HCT116 (cell line): ENCODE data around the gene PLPP2. TPM values are rescaled to one million over a fixed set of nuclear protein-coding genes. Genes with fewer than 3 reads are reported as not detected.

ENCODE experiments used
- ATAC-seq: fragments of 200-7000 bp; cut with Tn5 transposase; 2 replicates; pipeline ENCODE4 v1.9.1; 2020; ENCODE audit warnings: mild to moderate bottlenecking, moderate library complexity
- BruUV-seq: library from RNA; stranded (reverse); fragments of 400-500 nt; replicated peaks from 2 replicates; lab custom pipeline; 2021; lab: Mats Ljungman, UMichigan
- CTCF ChIA-PET: fragments of 300-600 bp; sonication (Branson Sonifier 250); formaldehyde crosslinking; loops from one replicate; lab custom pipeline; 2021; ENCODE audit warnings: antibody characterized with exemption; lab: Charles Lee
- POLR2A ChIA-PET: fragments of 300-600, 350-600 bp; sonication (Branson Sonifier 250); formaldehyde crosslinking; loops from one replicate; lab custom pipeline; 2021; ENCODE audit warnings: antibody characterized with exemption; lab: Charles Lee
- RAD21 ChIA-PET, 2 experiments: fragments of 300-600 bp; sonication (Branson Sonifier 250); formaldehyde crosslinking; loops; one replicate each; lab custom pipeline; 2023; ENCODE audit warnings: low total read pairs in 2 of 2; ENCODE audit not compliant: uncharacterized antibody in 2 of 2, unreplicated experiment in 2 of 2, low non-redundant PET in 1 of 2; lab: Charles Lee
- DNase-seq: peaks from one replicate; pipeline ENCODE4 v3.0.0-alpha.2; 2010; ENCODE audit warnings: low read depth, low spot score
- H2AFZ ChIP-seq: fragments of 200-600 bp; shearing (Covaris generic), sonication (generic); 2 replicates; pipeline ENCODE4 v1.6.1; 2017; ENCODE audit warnings: low read depth, mixed run types, mixed read lengths, antibody characterized with exemption, low read length; ENCODE audit not compliant: poor library complexity, severe bottlenecking
- H3K27ac ChIP-seq: 2 replicates; pipeline ENCODE4 v1.5.1; 2012; ENCODE audit warnings: low read depth, low read length
- H3K27me3 ChIP-seq: fragments of 200-600 bp; sonication (generic); 2 replicates; pipeline ENCODE4 v1.6.1; 2016; ENCODE audit warnings: mixed run types, low read length, mixed read lengths; ENCODE audit not compliant: insufficient read depth
- H3K36me3 ChIP-seq, 2 experiments: fragments of 200-500 bp in 1 of 2; fragments of 200-600 bp in 1 of 2; sonication (Bioruptor generic) in 1 of 2; sonication (generic) in 1 of 2; 2 replicates each; pipeline versions ENCODE4 v1.5.1 to v1.6.1; 2014 to 2016; ENCODE audit warnings: low read length in 2 of 2, inconsistent platforms in 1 of 2, mixed read lengths in 1 of 2, mixed run types in 1 of 2; ENCODE audit not compliant: insufficient read depth in 2 of 2, control insufficient read depth in 1 of 2
- H3K4me1 ChIP-seq, 2 experiments: fragments of 200-600 bp in 1 of 2; sonication (generic) in 1 of 2; 2 replicates each; pipeline versions ENCODE4 v1.5.1 to v1.6.1; 2012 to 2017; ENCODE audit warnings: low read length in 2 of 2, inconsistent platforms in 1 of 2, mild to moderate bottlenecking in 1 of 2, mixed read lengths in 1 of 2, mixed run types in 1 of 2, moderate library complexity in 1 of 2; ENCODE audit not compliant: insufficient read depth in 2 of 2, control insufficient read depth in 1 of 2
- H3K4me2 ChIP-seq: fragments of 200-600 bp; sonication (generic); 2 replicates; pipeline ENCODE4 v1.6.1; 2017; ENCODE audit warnings: mixed run types, low read length, mixed read lengths
- H3K4me3 ChIP-seq, 2 experiments: fragments of 200-600 bp in 1 of 2; sonication (generic) in 1 of 2; replicated peaks in 1 of 2; 2 replicates each; pipeline ENCODE4 v1.5.1; 2011 to 2016; ENCODE audit warnings: low read length in 2 of 2, control low read depth in 1 of 2, low read depth in 1 of 2, mild to moderate bottlenecking in 1 of 2, mixed read lengths in 1 of 2, mixed run types in 1 of 2
- H3K79me2 ChIP-seq: fragments of 200-600 bp; sonication (generic); 2 replicates; pipeline ENCODE4 v1.6.1; 2017; ENCODE audit warnings: mild to moderate bottlenecking, mixed run types, low read length, moderate library complexity, mixed read lengths; ENCODE audit not compliant: insufficient read depth
- H3K9ac ChIP-seq: fragments of 200-600 bp; sonication (generic); 2 replicates; pipeline ENCODE4 v1.6.1; 2016; ENCODE audit warnings: low read length, mixed read lengths
- H3K9me2 ChIP-seq: fragments of 200-600 bp; sonication (generic), shearing (Covaris generic); 2 replicates; pipeline ENCODE4 v1.6.1; 2017; ENCODE audit warnings: mixed run types, mild to moderate bottlenecking, moderate library complexity; ENCODE audit not compliant: insufficient read depth
- H3K9me3 ChIP-seq, 2 experiments: fragments of 200-500 bp in 1 of 2; fragments of 200-600 bp in 1 of 2; sonication (Bioruptor generic) in 1 of 2; sonication (generic) in 1 of 2; 2 replicates each; pipeline ENCODE4 v1.6.1; 2014 to 2017; ENCODE audit warnings: low read length in 2 of 2, mixed read lengths in 2 of 2, inconsistent platforms in 1 of 2, low read depth in 1 of 2, mild to moderate bottlenecking in 1 of 2, mixed run types in 1 of 2, moderate library complexity in 1 of 2; ENCODE audit not compliant: control insufficient read depth in 1 of 2, insufficient read depth in 1 of 2
- H4K20me1 ChIP-seq: fragments of 200-600 bp; sonication (generic), shearing (Covaris generic); 2 replicates; pipeline ENCODE4 v1.6.1; 2017; ENCODE audit warnings: mixed run types, mild to moderate bottlenecking, moderate library complexity; ENCODE audit not compliant: insufficient read depth
- CEBPB ChIP-seq: IDR thresholded peaks from 2 replicates; pipeline ENCODE4 v1.6.1; 2012; ENCODE audit warnings: low read depth
- ELF1 ChIP-seq: IDR thresholded peaks from 2 replicates; pipeline ENCODE4 v1.6.1; 2012; ENCODE audit warnings: low read depth, borderline replicate concordance
- FOSL1 ChIP-seq: IDR thresholded peaks from 2 replicates; pipeline ENCODE4 v1.6.1; 2012; ENCODE audit warnings: low read depth
- MAX ChIP-seq: IDR thresholded peaks from 2 replicates; pipeline ENCODE4 v1.6.1; 2012
- REST ChIP-seq: IDR thresholded peaks from 2 replicates; pipeline ENCODE4 v1.6.1; 2012; ENCODE audit warnings: low read depth
- SIN3A ChIP-seq: IDR thresholded peaks from 2 replicates; pipeline ENCODE4 v1.6.1; 2012; ENCODE audit warnings: low read depth
- TCF7L2 ChIP-seq: IDR thresholded peaks from 2 replicates; pipeline ENCODE4 v1.7.0; 2011; ENCODE audit warnings: borderline replicate concordance, inconsistent platforms; ENCODE audit not compliant: insufficient read depth, insufficient read length; ENCODE audit errors: extremely low read depth
- intact Hi-C: fragments of 100-400 bp; cut with micrococcal nuclease; formaldehyde crosslinking; loops from 2 replicates; pipeline ENCODE4 v1.10.0; 2022
- total RNA-seq: library from RNA; stranded (reverse); gene quantifications from one replicate; pipeline ENCODE4 v1.2.1, GENCODE V29; 2021; ENCODE audit not compliant: unreplicated experiment

Gene PLPP2
- total RNA-seq, 1 experiment from 2014 or later: 128 TPM

- Histone ChIP-seq H3K9me2 (no peaks in the 10 kb centered on the region), H3K4me3 (no peak overlapping the region), H4K20me1 (no peaks in the 10 kb centered on the region), H3K27me3 (no peaks in the 10 kb centered on the region), H3K36me3 (peaks cover 0 to 14% of the 10 kb centered on the region in 2 experiments; a peak in 3 of 4 replicates), H2AFZ (no peak overlapping the region), H3K4me1 (no peaks in the 10 kb centered on the region), H3K27ac (no peak overlapping the region), H3K9ac (no peak overlapping the region), H3K9me3 (no peaks in the 10 kb centered on the region), H3K79me2 (no peaks in the 10 kb centered on the region), H3K4me2 (no peak overlapping the region)
- ChIA-PET POLR2A (no interaction called here), RAD21 (no interaction called here), CTCF (no interaction called here)
- intact Hi-C loops: no loop called here
- ATAC-seq (no peak), DNase-seq (no peak)
- no peak for TF ChIP-seq TCF7L2
- TF ChIP-seq CEBPB: no peak
- no peak for TF ChIP-seq MAX
- TF ChIP-seq ELF1: no peak
- TF ChIP-seq SIN3A: no peak
- no peak for TF ChIP-seq FOSL1
- no peak for TF ChIP-seq REST
- no TSS peak for BruUV-seq
These were observed 14.1 kb downstream of the PLPP2 start for GRCh38 chr19:277131-277530.
